ENCODE measurements around the gene PIP5K1A.

PIP5K1A gene

DNA sequence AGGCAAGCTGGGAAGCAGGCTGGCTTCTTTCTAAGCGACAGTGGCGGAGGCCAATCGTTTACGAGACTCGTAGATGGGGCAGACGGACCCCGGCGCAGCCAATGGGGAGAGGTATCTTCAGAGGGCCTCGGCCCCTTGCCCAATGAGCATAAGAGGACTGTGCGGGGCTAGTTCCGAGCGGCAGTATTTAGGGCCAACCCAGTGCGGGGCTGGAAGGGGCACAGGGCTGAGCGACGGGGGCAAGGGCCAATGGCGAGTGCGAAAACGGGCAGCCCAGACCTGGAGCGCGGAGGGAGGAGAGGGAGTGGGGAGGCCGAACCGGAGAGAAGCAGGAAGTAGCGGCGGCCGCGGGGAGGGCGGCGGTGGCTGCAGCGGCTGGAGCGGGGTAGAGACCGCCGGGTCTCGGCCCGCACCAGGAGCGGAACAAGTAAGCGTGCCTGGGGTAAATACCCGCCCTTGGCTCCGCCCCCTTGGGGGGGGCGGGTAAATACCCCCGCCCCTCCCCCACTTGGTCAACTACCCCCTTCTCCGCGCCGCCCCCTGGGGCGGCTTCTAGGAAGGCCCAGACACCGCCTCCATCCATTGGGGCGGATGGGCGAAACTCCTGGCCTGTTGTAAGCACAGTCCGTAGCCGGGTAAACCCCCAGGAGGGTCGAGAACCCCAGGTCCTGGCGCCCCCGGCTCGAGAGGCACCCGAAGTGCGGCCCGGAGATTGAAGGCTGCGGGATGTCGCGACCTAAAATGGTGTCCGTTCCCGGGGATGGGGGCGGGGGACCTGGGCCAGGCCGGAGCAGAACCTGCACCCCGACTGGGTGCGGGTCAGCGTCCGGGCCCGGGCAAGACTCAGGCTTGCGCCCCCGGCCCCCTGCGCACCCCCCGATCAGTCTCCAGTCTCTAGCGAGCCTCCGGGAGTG, 83.9 kb downstream of the PIP5K1A start, which contains the start of gene ZNF687:
Gene ZNF687, plus strand, starts transcription at position 331 of the 914 bp plus-strand sequence. CDS start 3,993 bp downstream, outside the sequence.
- TF ChIP-seq CREB1 (IDR thresholded peaks at IDR 0.05; ENCODE audit: low read depth) = peak; percentile 58; the same call in 1 of the 2 replicates
- TF ChIP-seq, protein P1, sequence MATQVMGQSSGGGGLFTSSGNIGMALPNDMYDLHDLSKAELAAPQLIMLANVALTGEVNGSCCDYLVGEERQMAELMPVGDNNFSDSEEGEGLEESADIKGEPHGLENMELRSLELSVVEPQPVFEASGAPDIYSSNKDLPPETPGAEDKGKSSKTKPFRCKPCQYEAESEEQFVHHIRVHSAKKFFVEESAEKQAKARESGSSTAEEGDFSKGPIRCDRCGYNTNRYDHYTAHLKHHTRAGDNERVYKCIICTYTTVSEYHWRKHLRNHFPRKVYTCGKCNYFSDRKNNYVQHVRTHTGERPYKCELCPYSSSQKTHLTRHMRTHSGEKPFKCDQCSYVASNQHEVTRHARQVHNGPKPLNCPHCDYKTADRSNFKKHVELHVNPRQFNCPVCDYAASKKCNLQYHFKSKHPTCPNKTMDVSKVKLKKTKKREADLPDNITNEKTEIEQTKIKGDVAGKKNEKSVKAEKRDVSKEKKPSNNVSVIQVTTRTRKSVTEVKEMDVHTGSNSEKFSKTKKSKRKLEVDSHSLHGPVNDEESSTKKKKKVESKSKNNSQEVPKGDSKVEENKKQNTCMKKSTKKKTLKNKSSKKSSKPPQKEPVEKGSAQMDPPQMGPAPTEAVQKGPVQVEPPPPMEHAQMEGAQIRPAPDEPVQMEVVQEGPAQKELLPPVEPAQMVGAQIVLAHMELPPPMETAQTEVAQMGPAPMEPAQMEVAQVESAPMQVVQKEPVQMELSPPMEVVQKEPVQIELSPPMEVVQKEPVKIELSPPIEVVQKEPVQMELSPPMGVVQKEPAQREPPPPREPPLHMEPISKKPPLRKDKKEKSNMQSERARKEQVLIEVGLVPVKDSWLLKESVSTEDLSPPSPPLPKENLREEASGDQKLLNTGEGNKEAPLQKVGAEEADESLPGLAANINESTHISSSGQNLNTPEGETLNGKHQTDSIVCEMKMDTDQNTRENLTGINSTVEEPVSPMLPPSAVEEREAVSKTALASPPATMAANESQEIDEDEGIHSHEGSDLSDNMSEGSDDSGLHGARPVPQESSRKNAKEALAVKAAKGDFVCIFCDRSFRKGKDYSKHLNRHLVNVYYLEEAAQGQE (IDR thresholded peaks at IDR 0.05; ENCODE audit: low read depth) = no peak
- TF ChIP-seq RAD21 (IDR thresholded peaks at IDR 0.05; ENCODE audit: low read depth) = no peak
- TF ChIP-seq, protein P2, sequence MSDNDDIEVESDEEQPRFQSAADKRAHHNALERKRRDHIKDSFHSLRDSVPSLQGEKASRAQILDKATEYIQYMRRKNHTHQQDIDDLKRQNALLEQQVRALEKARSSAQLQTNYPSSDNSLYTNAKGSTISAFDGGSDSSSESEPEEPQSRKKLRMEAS (IDR thresholded peaks at IDR 0.05) = 0 out of 2 replicates have a peak, but pooled peaks have one; percentile 7
- no peak for TF ChIP-seq TAF1 (IDR thresholded peaks at IDR 0.05; ENCODE audit: low read depth)
- no peak for TF ChIP-seq TEAD4 (IDR thresholded peaks at IDR 0.05)
- peak; percentile 65; the same call in 1 of the 2 replicates for TF ChIP-seq ZBTB7A (IDR thresholded peaks at IDR 0.05; ENCODE audit: low read depth)
- TF ChIP-seq NFIC (IDR thresholded peaks at IDR 0.05) = no peak
- TF ChIP-seq, protein P3, sequence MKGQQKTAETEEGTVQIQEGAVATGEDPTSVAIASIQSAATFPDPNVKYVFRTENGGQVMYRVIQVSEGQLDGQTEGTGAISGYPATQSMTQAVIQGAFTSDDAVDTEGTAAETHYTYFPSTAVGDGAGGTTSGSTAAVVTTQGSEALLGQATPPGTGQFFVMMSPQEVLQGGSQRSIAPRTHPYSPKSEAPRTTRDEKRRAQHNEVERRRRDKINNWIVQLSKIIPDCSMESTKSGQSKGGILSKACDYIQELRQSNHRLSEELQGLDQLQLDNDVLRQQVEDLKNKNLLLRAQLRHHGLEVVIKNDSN (IDR thresholded peaks at IDR 0.05) = no peak
- TF ChIP-seq EP300 (IDR thresholded peaks at IDR 0.05; ENCODE audit: borderline replicate concordance) = no peak
- TF ChIP-seq CEBPB (IDR thresholded peaks at IDR 0.05) = no peak
- peak; percentile 72; the same call in 1 of the 2 replicates for TF ChIP-seq YY1 (IDR thresholded peaks at IDR 0.05; ENCODE audit: low read depth)
- no peak for TF ChIP-seq EGR1 (IDR thresholded peaks at IDR 0.05)

DNA sequence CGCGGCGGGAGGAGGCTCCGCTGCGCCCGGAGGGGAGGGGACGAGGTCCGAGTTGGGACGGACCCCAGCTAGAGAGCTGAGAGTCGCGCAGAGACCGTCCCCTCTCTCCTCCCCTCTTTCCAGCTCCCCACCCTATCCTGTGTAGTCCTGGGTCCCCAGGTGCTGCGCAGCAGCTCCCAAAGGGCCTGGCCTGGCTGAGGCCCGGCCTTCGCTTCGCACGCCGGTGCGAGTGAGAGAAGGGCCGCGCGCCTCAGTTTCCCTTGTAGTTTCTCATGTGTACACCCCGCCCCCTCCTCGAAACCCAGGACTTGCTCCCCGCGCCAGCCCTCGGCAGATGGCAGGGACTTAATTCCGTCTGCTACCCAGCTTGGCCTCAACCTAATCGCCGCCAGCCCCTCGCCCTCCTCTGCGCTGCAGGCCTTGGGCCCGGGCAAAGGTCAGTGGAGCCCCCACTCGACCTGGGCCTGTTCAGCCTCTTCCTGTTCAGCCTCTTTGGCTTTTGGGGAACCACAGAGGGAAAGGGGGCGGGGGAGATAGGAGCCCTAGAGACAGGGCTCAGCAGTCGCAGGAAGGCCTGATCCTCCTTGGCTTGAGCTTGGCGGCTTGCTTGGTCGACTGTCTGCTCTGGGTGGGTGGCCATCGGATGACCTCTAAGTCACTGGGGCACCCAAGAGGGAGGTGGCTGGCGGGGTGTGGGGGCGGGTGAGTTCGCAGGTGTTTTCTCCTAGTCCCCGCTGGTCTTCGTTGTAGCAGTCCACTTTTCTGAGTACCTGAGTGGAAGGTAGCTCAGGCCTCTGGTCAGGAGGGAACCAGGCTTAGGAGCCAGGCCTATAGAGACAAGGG, 84.8 kb downstream of the PIP5K1A start:
- TF ChIP-seq FOXM1 (IDR thresholded peaks at IDR 0.05; ENCODE audit: borderline replicate concordance, low read depth) (no peak), EGR1 (IDR thresholded peaks at IDR 0.05) (no peak), ZBTB7A (IDR thresholded peaks at IDR 0.05; ENCODE audit: low read depth) (peak; percentile 27; the same call in 1 of the 2 replicates), TCF12 (IDR thresholded peaks at IDR 0.05; ENCODE audit: low read depth) (no peak), TEAD4 (IDR thresholded peaks at IDR 0.05) (no peak), NFIC (IDR thresholded peaks at IDR 0.05) (no peak), CEBPB (IDR thresholded peaks at IDR 0.05) (no peak)
- TF ChIP-seq, protein P1 (IDR thresholded peaks at IDR 0.05; ENCODE audit: low read depth) = no peak

DNA sequence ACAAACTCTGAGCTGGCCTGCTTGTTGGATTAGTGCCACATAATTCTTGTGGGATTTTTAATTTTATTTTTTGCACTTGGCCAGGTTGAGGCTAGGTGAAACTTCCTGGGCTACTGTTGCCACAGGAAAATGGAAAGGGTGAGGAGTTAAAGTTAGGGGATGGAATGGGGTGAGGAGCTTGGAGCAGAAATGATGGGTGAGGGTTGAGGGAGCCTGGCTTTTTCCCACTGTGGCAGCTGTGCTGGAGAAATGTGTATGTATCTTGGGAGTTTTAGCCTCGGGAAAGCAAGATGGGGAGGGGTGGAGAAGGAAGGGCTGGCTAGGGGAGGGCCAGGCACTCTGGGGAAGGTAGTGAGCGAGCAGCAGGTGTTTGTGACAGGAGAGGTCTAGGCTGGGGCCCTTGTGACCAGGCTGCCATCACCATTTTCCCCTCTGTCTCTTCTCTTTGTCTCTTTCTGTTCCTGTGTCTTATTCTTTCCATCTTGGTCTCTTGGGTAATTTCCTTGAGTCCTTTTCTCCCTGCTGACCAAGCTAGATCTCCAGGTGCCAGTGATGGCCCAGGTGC, 85.7 kb downstream of the PIP5K1A start:
- TF ChIP-seq YY1 (IDR thresholded peaks at IDR 0.05; ENCODE audit: low read depth) (no peak), NFIC (IDR thresholded peaks at IDR 0.05) (no peak), TCF12 (IDR thresholded peaks at IDR 0.05; ENCODE audit: low read depth) (no peak), EP300 (IDR thresholded peaks at IDR 0.05; ENCODE audit: borderline replicate concordance) (no peak), TEAD4 (IDR thresholded peaks at IDR 0.05) (no peak), TAF1 (IDR thresholded peaks at IDR 0.05; ENCODE audit: low read depth) (no peak), CEBPB (IDR thresholded peaks at IDR 0.05) (no peak), ZBTB7A (IDR thresholded peaks at IDR 0.05; ENCODE audit: low read depth) (no peak), RAD21 (IDR thresholded peaks at IDR 0.05; ENCODE audit: low read depth) (no peak), EGR1 (IDR thresholded peaks at IDR 0.05) (no peak), FOXM1 (IDR thresholded peaks at IDR 0.05; ENCODE audit: borderline replicate concordance, low read depth) (no peak), CREB1 (IDR thresholded peaks at IDR 0.05; ENCODE audit: low read depth) (no peak)
- TF ChIP-seq, protein P2 (IDR thresholded peaks at IDR 0.05) = no peak
- TF ChIP-seq, protein P3 (IDR thresholded peaks at IDR 0.05) = no peak
- TF ChIP-seq, protein P1 (IDR thresholded peaks at IDR 0.05; ENCODE audit: low read depth) = no peak
